Measurements from ENCODE around the gene DLGAP1.

The DLGAP1 gene

GRCh38 chr18:4157352-4157751 lies 297.8 kb downstream of the DLGAP1 start:
- no peak for DNase-seq (ENCODE audit: low read depth)

GRCh38 chr18:4146797-4147196 lies 308.3 kb downstream of the DLGAP1 start:
- no peak for DNase-seq (ENCODE audit: low read depth)

DNA sequence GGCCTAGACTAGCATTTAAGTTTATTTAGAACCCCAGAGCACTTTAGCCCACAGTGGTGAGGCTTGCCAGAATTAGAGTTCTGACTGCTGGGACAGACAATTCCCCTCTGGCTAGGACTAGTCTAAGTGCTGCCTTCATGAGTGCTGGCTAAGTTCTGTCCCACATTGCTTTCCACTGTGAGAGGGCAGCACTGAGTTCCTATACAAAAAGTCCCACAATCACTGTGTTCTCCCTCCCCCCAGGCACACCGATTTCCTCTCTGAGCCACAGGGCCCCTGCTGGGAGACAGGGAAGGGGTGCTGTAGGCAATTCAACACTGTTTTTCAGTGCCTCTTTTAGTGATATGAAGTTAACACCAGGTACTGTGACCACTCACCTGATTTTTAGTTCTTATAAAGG lies 310.9 kb downstream of the DLGAP1 start:
- no peak for DNase-seq (ENCODE audit: low read depth)

- DNase-seq (ENCODE audit: low read depth), result no peak
Observed at GRCh38 chr18:4143585-4143984, 311.5 kb downstream of the DLGAP1 start.

GRCh38 chr18:4142876-4143275 lies 312.2 kb downstream of the DLGAP1 start:
- DNase-seq (ENCODE audit: low read depth), result no peak

- DNase-seq (ENCODE audit: low read depth), result no peak
Observed at GRCh38 chr18:4134700-4135099, 320.4 kb downstream of the DLGAP1 start.

- DNase-seq (ENCODE audit: low read depth), result no peak
Observed at GRCh38 chr18:4130734-4131719, 324.1 kb downstream of the DLGAP1 start.

DNA sequence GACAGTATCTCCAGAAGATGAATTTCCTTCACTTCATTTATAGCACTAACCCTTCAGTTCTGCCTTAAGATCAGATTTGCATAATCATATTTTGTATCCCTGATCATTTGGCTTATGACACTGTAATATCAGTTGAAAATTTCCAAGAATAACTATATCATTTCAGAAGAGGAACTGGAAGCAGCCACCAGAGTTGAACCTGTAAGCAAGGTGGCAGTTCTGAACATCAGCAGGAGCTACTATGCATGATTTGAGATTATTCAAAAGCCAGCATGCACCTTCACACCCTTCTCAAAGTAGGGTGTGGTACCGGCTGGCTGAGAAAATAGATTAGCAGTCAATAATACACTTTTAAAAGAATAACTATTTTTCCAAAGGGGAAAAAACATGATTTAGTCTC lies 328.2 kb downstream of the DLGAP1 start:
- no peak for DNase-seq (ENCODE audit: low read depth)

DNA sequence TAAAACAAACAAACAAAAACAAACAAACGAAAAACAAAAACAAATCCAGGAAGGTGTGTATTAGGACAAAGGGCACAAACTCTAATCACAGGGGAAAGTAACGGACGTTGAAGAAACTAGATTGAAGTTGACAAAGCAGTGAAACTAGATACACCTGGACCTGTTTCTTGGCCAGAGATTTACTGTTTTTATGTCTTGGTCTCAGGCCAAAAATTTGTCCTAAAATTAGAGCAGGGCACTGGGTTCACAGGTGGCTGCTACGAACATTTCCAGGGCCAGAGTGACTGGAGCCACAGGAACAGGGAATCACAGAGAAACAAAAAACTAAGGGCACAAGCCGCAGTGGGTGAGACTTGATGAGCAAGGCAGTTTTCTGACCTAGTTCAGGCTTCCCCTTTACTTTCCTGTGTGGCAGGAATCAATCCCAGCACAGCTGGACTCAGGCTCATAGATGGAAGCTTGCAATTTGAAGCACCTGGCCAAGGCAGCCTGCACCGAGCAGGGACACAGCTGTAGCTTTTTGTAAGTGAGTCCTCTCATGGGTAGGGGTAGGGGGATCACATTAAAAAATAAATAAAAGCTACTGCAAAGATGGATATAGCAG lies 329.4 kb downstream of the DLGAP1 start:
- DNase-seq (ENCODE audit: low read depth), result no peak

GRCh38 chr18:4125224-4125623 lies 329.9 kb downstream of the DLGAP1 start:
- no peak for DNase-seq (ENCODE audit: low read depth)

- no peak for DNase-seq (ENCODE audit: low read depth)
Observed at GRCh38 chr18:4119813-4120212, 335.3 kb downstream of the DLGAP1 start.

DNA sequence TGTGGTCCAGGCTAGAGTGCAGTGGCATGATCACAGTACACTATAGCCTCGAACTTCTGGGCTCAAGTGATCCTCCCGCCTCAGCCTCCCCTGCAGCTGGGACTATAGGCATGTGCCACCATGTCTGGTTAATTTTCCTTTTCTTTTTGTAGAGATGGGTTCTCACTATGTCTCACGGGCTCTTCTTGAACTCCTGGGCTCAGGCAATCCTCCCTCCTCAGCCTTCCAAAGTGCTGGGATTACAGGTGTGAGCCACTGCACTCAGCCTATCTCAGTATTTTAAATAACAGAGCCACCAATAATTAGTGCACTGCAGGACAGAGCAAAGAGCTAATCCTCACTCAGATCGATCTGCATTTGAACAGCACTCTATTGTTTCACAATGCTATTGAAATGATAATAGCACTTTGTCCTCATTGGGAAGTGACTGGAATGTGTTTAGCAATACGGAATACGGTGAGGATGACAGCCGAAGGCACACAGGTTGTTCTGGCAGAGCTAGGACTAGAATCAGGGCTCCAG lies 335.9 kb downstream of the DLGAP1 start:
- no peak for DNase-seq (ENCODE audit: low read depth)

GRCh38 chr18:4108016-4108415 lies 347.1 kb downstream of the DLGAP1 start:
- DNase-seq (ENCODE audit: low read depth), result no peak

- peak; percentile 0 for DNase-seq (ENCODE audit: low read depth)
Observed at GRCh38 chr18:4107049-4107467, 348.0 kb downstream of the DLGAP1 start.

DNA sequence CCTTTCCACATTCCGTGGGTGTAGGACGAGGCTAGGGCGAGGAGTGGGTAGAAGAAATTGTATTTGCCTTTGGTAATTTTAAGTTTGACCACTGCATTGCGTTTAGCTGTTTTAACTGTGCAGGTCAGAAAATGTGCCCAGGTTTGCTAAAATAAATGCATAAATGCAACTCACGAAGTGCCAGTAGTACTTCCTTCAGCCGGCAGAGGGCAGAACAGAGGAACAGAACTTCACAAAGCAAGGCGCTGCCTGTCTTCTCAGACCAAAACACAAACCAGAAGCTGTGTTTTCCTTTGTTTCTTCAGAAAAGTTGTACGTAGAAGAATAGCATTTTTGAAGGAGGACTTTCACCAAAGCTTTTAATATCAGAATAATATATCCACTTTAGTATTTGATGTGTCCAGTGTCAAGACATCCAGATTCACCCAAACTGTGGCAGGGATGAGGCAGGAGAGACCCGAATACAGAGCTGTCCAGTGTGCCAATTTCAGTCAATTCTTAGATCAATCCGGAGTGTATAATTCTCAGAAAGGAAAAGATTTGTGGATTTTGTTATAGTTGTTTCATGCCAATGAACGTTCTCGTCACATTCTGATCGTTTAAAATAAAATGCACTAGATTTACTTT lies 348.6 kb downstream of the DLGAP1 start:
- peak; percentile 42 for DNase-seq (ENCODE audit: low read depth)

GRCh38 chr18:4102901-4103300 lies 352.2 kb downstream of the DLGAP1 start:
- DNase-seq (ENCODE audit: low read depth), result no peak

- DNase-seq (ENCODE audit: low read depth), result no peak
Observed at GRCh38 chr18:4101009-4101408, 354.1 kb downstream of the DLGAP1 start.

GRCh38 chr18:4096486-4096885 lies 358.6 kb downstream of the DLGAP1 start:
- DNase-seq (ENCODE audit: low read depth), result no peak

- no peak for DNase-seq (ENCODE audit: low read depth)
Observed at GRCh38 chr18:4093676-4094075, 361.4 kb downstream of the DLGAP1 start.

DNA sequence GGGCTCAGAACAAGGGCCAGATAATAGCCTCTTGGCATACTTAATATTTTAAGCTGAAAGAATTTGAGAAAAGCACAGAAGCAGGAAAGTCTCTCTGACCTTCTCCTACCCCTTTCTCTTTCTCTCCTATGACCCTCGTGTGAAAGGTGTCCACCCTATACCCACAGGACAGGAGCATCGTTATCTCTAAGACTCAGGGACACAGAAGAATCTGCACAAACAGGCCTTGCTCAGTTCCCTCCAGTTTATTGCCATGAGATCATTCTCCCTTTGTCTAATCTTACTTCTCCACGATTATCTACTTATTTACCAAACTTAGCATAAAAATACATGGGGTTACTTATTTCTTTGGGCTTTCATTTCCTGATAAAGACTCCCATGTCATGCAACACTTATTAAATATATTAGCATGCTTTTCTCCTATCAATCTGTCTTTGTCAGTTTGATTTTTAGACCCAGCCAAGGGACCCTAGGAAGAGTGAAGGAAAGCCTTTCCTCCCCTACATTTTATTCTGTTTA lies 370.7 kb downstream of the DLGAP1 start:
- DNase-seq (ENCODE audit: low read depth), result no peak

DNA sequence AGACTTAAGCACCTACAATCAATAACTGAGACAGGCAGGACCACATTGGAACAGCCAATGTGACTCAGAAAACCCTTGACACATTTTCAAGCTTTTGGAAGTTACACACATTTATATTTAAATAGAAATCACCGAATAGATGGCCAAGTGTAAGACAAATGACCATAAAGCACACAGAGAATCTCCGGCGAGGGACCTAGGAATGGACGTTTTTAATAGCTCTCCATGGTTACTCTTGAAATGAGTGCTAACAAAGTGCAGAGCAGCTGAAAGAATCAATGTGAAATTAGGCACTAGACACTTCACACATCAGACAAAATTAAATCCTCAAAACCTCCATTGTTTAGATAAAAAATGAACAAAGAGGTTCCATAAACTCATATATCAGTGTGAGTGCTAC lies 376.9 kb downstream of the DLGAP1 start:
- no peak for DNase-seq (ENCODE audit: low read depth)

- no peak for DNase-seq (ENCODE audit: low read depth)
Observed at GRCh38 chr18:4077721-4078120, 377.4 kb downstream of the DLGAP1 start.
